ENCODE results near the gene VPS11.
A peak's percentile ranks its signal among the peaks of the same experiment; 100 is the strongest.
"Not testable (repeated sequence)": the region's sequence is repeated elsewhere in the genome, so short reads cannot be mapped to it uniquely, and the experiment has no call there.

VPS11 gene

DNA sequence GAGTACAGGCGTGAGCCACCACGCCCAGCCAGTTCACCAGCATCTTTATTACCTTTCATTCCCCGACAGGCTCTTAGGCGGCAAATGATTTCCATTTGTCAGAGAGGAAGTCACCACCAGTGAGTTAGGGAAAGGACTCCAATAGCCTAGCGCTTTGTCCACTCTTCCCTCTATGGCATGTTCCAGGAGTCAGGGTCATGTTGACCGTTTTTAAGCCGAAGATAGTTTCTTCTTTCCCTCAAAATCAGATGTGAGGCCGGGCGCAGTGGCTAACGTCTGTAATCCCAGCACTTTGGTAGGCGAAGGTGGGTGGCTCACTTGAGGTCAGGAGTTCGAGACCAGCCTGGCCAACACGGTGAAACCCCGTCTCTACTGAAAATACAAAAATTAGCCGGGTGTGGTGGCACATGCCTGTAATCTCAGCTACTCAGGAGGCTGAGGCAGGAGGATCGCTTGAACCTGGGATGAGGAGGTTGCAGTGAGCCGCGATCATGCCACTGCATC, 35.6 kb downstream of the VPS11 start:
- DNase-seq (ENCODE audit: low read depth): not testable (repeated sequence)

DNA sequence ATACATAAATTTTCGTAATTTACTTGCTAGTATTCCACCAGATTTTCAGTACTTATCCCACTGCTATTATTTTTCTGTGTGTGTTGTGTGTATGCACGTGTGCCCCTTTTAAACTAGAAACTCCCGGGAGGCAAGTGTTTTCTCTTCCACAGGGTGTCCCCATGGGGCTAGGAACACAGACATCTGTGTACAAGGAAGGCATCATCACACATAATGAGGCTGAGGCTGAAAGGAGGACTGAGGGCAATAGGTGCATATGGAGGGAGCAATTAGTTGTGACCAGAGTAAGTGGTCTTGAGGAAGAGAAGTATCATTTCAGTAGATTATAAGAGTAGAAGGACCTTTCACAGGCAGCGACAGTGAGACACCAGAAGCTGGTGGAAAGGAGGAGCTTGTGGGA, 36.2 kb downstream of the VPS11 start:
- DNase-seq (ENCODE audit: low read depth): no peak

DNA sequence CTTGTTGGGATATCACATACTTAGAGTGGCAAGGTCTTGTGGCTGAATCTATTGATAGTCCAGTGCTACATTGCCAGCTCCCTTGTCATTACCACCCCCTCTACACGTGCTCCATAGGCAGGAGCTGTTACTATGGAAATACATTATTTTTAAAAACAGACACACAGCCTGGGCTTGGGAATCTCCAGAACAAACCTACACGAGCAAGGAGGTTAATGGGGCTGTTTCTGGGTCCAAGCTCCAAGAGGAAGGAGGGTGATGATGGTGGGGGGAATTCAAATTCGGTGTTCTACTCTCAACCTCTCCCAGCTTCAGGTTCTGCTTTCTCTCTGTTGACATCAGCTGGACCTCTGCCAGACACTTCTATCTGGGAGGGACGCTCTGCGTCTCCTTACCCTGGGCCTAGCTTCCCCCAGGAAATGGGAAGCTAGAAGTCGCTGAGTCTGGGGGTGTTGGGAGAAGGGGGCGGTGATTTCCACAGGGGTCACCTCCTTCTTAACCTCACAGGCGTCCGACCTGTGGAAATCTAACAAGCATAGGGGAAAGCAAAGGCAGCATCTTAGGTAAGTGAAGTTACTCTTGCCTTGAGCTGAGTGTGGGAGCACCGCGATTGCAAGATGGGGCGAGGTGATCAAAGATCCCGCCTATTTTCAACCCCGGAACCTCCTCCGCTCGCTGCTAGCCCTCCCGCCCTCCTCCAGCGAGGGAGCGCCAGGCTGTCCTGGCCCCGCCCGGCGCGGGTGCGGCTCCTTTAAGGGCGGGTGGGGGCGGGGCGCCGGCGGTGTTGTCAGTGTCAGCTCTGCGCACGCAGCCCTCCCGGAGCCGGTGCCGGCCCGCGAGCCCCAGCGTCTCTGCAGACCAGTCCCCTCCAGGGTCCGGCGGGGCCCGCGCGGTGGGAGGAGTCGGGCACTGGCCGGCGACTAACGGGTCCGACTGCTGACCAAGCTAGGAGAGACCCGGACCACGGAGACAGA, 39.2 kb downstream of the VPS11 start, which contains the start of gene C2CD2L:
TSS of gene C2CD2L (plus strand) at position 781 of the 974 bp plus-strand sequence. CDS start 398 bp downstream, outside the sequence.
- DNase-seq (ENCODE audit: low read depth): peak; percentile 80

DNA sequence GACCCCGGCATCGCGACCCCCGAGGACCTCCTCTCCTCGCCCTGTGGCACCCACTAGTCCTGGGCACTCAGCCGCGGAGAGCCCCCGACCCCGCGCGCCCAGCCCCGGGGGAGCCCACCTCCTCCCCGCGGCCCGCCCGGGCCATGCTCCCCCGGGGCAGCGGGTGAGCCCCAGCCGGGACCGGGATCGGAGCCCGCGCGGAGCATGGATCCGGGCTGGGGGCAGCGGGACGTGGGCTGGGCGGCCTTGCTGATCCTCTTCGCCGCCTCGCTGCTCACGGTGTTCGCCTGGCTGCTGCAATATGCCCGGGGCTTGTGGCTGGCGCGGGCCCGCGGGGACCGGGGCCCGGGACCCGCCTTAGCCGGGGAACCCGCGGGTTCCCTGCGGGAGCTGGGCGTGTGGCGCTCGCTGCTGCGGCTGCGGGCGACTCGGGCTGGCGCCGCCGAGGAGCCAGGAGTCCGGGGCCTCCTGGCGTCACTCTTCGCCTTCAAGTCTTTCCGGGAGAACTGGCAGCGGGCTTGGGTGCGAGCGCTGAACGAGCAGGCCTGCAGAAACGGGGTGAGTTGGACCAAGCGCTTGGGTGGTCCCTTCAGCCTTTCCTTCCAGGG, 40.0 kb downstream of the VPS11 start:
- DNase-seq (ENCODE audit: low read depth): no peak

DNA sequence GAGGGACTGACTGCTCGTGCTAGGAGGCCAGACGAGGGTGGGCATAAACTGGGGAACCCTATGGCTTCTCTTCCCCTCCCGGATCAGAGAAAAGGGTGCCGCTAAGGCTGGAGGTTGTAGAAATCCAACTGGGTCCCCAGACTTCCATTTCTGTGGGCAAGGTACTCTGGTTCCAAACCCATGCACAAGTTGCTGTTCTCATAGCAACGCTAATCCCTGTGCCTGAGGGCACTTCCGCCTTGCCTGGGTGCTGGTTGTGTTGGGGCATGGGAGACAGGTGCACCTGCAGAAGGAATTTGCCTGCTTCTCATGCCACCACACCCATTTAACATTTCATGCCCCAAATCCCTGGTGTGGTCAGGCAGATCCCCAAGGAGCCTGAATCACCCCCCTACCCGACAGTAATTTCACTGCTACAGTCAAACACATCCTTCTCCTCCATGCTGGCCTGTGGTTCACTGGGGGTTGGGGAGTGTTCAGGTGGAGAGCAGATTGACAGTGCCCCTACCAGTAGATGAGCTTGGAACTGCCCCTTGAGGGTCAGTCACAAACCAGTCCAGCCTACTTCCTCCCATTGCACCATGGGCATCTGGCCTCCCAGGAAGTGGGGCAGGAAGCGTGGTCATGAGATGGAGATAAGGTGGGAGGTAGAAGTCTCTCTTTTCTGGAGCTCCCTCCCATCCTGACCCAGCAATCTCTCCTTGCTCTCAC, 40.7 kb downstream of the VPS11 start:
- DNase-seq (ENCODE audit: low read depth): no peak

DNA sequence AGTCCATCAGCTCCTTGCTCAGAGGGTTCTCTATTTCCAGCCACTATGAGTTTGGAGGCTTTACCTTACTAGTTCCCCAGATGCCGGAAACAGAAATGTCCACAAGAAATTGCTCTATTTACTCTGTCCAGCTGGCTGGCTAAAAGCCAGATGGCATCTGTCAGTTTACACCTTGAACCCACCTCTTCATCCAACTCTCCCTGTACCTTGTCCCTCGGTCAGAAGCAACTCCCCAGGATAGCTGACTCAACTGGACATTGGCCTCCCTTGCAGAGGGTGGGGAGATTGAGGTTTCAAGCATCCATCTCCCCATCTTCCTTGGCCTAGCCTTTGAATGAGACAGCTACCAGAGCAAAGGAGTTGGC, 41.2 kb downstream of the VPS11 start:
- no peak for DNase-seq (ENCODE audit: low read depth)

DNA sequence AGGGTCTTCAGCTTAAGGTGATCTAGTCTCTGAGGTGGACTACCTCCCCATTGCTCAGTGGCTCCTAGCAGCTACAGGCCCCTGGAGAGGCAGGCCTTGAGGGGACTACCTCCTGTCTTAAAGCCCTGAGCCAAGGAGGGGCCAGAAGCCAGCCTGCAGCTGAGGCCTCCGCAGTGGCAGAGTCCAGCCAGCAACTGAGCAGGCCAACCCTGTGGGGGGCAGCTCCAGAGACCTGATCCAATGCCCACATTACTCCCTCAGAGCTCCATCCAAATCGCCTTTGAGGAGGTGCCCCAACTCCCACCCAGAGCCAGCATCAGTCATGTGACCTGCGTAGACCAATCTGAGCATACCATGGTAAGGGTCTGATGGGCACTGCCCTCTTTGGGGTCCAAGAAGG, 42.2 kb downstream of the VPS11 start:
- no peak for DNase-seq (ENCODE audit: low read depth)

DNA sequence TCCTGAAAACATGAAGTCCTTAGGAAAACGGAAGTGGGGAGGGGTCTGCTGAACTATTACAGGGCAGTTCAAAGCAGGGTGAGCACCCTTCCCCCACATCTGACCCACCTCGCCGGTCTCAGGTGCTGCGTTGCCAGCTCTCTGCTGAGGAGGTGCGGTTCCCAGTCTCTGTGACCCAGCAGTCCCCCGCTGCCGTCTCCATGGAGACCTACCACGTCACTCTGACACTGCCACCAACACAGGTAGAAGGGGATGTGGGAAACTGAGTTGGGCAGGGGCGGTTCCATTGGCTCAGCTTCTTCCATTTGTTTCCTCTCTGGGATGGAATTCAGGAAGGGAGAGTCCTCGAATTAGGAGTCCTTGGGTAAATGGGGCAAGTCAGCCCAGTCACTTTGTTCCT, 42.8 kb downstream of the VPS11 start:
- no peak for DNase-seq (ENCODE audit: low read depth)

DNA sequence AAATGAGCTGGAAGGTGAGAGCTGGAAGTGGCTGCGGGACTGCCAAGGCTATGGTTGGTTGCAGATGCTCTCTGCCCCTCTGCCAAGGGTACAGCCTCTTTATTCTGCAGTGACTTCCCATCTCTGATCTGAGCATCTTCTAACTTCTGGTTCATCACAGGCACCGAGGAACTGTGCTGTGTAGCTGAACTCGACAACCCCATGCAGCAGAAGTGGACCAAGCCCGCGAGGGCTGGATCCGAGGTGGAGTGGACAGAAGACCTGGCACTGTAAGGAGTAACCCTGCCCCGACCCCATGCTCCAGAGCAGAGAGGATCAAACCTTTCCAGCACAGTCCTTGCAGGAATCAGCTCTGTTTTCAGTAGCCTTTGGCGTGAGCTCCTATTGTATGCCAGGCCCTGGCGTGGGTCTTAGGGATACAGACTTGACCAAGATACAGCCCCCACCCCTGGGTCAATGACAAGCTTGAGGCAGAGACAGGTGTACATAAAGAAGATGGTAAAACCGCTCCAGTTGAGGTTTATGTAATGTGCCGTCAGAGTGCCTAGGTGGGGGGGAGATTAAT, 43.8 kb downstream of the VPS11 start:
- DNase-seq (ENCODE audit: low read depth): no peak

DNA sequence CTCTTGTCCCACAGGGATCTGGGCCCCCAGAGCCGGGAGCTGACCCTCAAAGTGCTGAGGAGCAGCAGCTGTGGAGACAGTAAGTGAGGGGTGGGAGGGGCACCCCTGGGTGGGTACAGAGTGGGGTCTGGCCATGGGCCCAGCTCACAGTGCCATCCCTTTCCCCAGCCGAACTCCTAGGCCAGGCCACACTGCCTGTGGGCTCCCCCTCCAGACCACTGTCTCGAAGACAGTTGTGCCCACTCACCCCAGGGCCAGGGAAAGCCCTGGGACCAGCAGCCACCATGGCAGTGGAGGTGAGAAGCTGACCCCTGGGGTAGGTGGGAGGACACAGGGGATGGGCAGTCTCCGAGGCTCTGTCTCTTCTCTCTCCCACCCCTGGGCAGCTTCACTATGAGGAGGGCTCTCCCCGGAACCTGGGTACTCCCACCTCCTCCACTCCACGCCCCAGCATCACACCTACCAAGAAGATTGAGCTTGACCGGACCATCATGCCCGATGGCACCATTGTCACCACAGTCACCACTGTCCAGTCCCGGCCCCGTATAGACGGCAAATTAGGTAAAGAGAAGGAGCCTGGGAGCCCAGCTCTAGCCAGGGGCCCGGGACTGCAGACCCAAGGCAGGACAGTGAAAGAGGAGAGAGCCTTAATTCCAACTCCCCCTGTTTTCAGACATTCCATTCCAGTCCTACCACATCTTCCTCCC, 44.8 kb downstream of the VPS11 start:
- no peak for DNase-seq (ENCODE audit: low read depth)

DNA sequence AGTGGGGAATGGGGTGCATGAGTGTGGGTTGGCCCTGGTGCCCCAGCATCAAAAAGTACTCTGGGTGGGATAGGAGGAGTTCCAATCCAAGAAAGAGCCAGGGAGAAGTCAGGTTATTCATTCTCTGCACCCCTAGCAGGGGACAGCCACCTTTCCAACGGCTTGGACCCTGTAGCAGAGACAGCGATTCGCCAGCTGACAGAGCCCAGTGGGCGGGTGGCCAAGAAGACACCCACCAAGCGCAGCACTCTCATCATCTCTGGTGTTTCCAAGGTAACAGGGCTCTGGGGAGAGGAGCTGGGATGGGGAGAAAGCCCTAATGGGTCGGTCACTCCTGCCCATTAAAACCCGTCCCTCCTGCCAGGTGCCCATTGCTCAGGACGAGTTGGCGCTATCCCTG, 46.1 kb downstream of the VPS11 start:
- no peak for DNase-seq (ENCODE audit: low read depth)

DNA sequence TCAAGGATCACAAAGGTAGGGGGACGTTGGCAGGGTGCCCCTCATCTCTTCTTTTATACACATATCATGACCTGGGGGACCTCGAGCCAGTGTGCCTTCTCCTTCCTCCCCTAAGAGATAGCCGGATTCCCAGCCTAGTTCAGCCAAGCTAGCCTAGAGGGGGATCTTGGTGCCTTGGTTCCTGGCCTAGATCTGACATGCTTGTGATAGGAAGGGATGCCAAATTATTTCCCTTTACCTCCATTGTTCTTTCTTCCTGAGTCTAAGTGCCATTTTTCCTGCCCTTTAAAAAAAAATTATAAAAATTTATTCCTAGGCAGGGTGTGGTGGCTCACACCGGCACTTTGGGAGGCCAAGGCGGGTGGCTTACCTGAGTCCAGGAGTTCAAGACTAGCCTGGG, 46.7 kb downstream of the VPS11 start:
- DNase-seq (ENCODE audit: low read depth): no peak

DNA sequence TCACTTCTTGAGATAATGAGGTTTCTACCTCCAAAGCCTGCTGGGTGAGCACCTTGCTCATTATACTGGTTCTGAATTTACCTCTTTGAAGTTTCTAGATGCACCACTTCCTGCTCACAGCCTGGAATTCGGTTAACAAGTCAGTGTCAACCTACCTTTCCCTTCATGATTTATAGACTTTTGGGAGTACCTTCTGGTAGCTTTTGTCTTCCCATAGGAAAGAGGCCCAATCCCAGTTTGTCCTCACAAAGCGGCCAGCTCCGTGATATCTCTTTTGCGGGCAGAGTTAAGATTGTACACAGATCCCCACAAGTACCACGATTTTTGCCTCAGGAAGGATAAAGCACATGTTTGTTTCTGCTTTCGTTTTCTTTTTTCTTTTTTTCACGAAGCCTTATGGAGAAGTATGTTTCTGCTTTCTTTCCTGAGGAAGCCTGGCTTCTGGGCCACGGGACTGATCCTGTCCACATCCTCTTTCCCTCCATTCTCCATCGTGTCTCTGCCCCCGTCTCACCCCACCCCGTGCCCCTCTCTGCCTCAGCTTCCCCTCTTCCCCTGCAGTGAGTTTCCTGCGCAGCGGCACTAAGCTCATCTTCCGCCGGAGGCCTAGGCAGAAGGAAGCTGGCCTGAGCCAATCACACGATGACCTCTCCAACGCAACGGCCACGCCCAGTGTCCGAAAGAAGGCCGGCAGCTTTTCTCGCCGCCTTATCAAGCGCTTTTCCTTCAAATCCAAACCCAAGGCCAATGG, 48.0 kb downstream of the VPS11 start:
- DNase-seq (ENCODE audit: low read depth): no peak

DNA sequence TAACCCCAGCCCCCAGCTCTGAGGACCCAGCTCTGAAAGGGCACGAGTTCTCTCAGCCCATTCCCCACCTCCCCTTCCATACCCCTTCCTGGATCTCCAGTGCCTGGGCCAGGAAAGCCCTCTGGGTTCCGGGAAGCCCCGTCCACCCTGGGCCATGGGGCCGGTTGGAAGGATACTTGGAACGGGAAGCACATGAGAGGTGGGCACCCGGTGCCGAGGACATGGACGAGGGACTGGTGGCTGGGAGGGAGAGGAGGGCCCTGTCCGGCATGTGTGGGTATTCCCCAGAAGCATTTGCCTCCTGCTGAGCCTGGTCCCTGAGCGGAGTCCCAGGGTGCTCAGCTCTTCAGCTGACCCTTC, 48.6 kb downstream of the VPS11 start:
- no peak for DNase-seq (ENCODE audit: low read depth)

DNA sequence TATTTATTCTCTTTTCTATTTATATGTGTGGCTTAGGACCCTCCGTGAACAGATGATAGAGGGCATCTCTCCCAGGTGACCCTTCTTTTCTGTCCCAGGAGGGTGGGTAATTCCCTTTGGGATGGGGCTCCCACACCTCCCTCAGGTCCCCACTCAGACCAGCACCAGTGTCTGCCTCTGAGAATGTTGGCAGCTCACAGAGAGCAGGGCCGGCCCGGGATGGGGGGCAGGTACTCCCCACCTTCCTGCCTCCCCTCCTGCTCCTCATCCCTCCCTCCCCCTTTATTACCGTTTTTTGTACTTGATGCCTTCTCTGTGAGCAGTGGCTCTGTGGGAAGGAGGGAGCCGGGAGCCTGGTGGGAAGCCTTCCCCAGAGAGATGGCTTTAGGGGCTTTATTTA, 49.0 kb downstream of the VPS11 start:
- no peak for DNase-seq (ENCODE audit: low read depth)

DNA sequence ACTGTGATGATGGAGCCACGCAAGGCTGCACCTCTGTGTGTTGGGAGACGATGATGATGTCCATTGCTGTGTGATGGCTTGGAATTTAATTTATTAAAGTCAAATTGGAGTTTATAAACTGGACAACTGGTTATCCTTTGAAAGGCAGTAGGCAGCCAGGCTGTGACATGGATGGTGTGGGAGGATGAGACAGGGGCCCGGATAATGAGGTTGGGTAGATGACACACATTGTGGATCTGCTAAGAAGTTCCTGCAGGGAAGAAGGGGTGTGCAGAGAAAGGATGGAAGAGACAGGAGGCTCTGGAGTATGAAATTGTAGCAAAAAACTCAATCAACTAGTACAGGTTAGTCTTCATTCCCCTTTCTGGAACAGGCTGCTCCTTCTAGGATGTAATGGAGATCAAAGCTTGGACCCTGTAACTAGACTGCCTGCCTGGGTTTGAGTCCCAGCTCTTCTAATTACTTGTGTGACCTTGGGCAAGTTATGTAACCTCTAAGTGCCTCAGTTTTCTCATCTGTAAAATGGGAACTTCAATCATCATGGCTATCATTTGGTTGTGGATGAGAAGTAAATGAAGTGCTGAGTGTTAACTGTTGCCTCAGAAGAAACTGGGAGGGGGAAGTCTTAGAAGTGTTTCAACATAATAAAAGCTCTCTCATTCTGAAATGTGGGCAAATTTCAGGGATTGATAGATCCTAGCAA, 49.5 kb downstream of the VPS11 start:
- no peak for DNase-seq (ENCODE audit: low read depth)

DNA sequence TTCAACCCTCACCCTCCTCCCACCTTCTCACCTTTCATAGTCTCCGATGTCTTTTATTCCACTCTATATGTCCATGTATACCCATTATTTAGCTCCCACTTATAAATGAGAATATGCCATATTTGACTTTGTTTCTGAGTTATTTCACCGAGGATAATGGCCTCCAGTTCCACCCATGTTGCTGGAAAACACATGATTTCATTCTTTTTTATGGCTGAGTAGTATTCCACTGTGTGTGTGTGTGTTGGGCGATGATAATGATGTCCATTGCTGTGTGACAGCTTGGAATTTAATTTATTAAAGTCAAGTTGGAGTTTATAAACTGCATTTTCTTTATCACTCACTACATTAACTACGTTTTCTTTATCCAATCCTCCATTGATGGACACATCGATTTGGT, 50.6 kb downstream of the VPS11 start:
- DNase-seq (ENCODE audit: low read depth): no peak

DNA sequence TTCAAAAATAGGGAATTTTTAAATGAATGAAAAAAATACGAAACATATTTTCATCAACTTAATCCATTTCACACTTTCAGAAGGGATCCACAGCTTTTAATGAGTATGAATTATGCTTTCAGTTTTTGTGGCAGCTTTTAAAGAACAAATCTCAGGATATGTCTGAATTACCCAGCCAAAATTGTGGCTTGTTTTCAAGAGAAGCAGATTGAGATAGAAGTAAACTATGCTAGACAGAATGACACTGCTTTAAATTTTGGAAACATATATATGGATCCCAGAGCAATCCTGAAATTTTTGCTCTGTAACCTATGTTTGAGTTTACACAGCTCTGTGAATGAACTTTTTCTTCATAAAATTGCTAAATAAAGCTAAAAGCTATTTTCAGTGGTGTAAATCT, 51.3 kb downstream of the VPS11 start:
- DNase-seq (ENCODE audit: low read depth): no peak

DNA sequence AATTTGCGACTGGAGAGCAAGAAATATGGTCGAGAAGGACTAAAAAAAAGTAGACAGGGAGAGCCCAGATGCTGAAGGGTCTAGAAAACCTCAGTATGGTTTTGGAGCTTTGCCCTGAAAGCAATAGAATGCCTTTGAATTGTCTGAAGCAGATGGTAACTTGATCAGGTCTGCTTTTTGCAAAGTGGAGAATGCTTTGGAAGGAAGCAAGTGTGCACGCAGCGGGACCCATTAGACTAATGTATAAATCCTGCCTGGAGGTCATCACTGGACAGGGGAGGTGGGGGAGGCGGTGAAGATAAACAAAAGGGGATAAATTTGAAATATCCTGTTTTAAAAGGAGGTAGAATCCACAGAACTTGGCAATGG, 53.0 kb downstream of the VPS11 start:
- no peak for DNase-seq (ENCODE audit: low read depth)

DNA sequence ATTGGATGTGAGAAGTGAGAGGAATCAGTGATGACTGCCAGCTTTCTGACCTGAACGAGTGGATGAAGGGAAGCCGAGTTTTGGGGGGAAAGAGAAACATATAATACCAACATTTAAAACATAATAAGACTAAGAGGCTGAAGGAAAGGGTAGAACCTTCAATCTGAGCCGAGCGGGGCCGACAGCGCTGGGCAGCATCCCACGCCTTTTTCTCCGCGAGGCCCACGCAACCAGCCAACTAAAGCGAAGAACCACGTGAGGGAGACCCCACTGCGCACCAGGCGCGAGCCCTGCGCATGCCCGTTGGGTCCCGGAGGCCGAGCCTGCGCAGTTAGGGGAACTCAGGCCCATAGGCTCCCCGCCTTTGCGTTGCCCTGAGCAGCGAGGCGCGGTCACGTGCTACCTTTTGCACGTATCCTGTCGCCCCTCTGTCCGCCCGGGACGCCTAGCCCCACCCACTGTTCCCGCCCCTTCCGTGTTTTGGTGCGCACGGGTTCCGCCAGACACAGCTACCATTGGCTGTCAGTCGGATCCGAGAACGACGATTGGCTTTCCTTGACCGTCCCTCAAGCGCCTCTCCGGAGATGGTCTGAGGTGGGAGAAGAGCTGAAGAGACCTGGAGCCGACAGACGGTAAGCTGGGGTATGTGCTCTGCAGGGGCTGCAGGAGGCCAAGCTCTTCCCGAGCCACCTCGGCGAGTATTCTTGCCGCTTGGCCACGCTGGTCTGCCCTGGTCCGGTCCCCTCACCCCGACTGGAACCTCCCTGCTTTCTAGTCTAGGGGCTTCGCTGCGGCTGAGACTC, 53.6 kb downstream of the VPS11 start, which contains the start of gene HINFP:
TSS of gene HINFP (plus strand) at position 573 of the 803 bp plus-strand sequence. CDS start 5,365 bp downstream, outside the sequence.
- peak; percentile 96 for DNase-seq (ENCODE audit: low read depth)
